ENCODE results near the gene RNF145. TPM values are rescaled to one million over a fixed set of nuclear protein-coding genes. Genes with fewer than 3 reads are reported as not detected.

RNF145 gene
- total and polyA plus RNA-seq, 4 donors, result 70.0 to 240 (median 177) TPM

- DNase-seq, result peak in 2 of 3 donors; percentile 4 to 24
- TF ChIP-seq, protein P1, sequence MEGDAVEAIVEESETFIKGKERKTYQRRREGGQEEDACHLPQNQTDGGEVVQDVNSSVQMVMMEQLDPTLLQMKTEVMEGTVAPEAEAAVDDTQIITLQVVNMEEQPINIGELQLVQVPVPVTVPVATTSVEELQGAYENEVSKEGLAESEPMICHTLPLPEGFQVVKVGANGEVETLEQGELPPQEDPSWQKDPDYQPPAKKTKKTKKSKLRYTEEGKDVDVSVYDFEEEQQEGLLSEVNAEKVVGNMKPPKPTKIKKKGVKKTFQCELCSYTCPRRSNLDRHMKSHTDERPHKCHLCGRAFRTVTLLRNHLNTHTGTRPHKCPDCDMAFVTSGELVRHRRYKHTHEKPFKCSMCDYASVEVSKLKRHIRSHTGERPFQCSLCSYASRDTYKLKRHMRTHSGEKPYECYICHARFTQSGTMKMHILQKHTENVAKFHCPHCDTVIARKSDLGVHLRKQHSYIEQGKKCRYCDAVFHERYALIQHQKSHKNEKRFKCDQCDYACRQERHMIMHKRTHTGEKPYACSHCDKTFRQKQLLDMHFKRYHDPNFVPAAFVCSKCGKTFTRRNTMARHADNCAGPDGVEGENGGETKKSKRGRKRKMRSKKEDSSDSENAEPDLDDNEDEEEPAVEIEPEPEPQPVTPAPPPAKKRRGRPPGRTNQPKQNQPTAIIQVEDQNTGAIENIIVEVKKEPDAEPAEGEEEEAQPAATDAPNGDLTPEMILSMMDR (IDR thresholded peaks at IDR 0.05; ENCODE audit: control extremely low read depth, extremely low read depth), result no peak
- H3K4me3 ChIP-seq, result no peak overlapping the region
- 71 to 83% methylated on average over 1 of the region's 1 CpG for WGBS, 2 donors
- peaks cover 0 to 21% (median 6%) of the 10 kb centered on the region in 5 donors for H3K4me1 ChIP-seq (ENCODE audit: control insufficient read depth in 5 of 5, insufficient read depth in 5 of 5, low read length in 5 of 5)
- H3K27ac ChIP-seq (ENCODE audit: low read depth in 1 of 2, low read length in 1 of 2), result no peak overlapping the region
- peaks cover 0 to 5% (median 0%) of the 10 kb centered on the region in 3 donors for H3K27me3 ChIP-seq (ENCODE audit: control insufficient read depth in 3 of 3, insufficient read depth in 3 of 3, low read length in 2 of 3)
- H3K36me3 ChIP-seq (ENCODE audit: control insufficient read depth in 4 of 4, insufficient read depth in 4 of 4, low read length in 4 of 4), result no peaks in the 10 kb centered on the region
- H3K9me3 ChIP-seq (ENCODE audit: control insufficient read depth in 4 of 4, insufficient read depth in 3 of 4, low read length in 3 of 4), result no peaks in the 10 kb centered on the region
- H3K9ac ChIP-seq (ENCODE audit: insufficient read depth in 1 of 2, low read length in 2 of 2), result no peak overlapping the region
- ATAC-seq (ENCODE audit: insufficient read depth, low FRiP score), result no peak
Observed at GRCh38 chr5:159210846-159211245, 1.5 kb upstream of the RNF145 start.

GRCh38 chr5:159210210-159210661 is 883 bp upstream of the RNF145 start:
- Histone ChIP-seq H3K9ac (ENCODE audit: insufficient read depth in 1 of 2, low read length in 2 of 2) (no peak overlapping the region), H3K4me3 (no peak overlapping the region), H3K4me1 (ENCODE audit: control insufficient read depth in 5 of 5, insufficient read depth in 5 of 5, low read length in 5 of 5) (peaks cover 0 to 26% (median 6%) of the 10 kb centered on the region in 5 donors), H3K27me3 (ENCODE audit: control insufficient read depth in 3 of 3, insufficient read depth in 3 of 3, low read length in 2 of 3) (peaks cover 0 to 5% (median 0%) of the 10 kb centered on the region in 3 donors), H3K9me3 (ENCODE audit: control insufficient read depth in 4 of 4, insufficient read depth in 3 of 4, low read length in 3 of 4) (no peaks in the 10 kb centered on the region), H3K36me3 (ENCODE audit: control insufficient read depth in 4 of 4, insufficient read depth in 4 of 4, low read length in 4 of 4) (no peaks in the 10 kb centered on the region), H3K27ac (ENCODE audit: low read depth in 1 of 2, low read length in 1 of 2) (peak overlapping the region in 1 of 2 donors; percentile 64)
- TF ChIP-seq, protein P1 (IDR thresholded peaks at IDR 0.05; ENCODE audit: control extremely low read depth, extremely low read depth), result no peak
- WGBS, 2 donors, result 22 to 38% methylated on average over 4 of the region's 4 CpGs
- ATAC-seq (ENCODE audit: insufficient read depth, low FRiP score) (no peak), DNase-seq (peak in 2 of 3 donors; percentile 15 to 22)

DNA sequence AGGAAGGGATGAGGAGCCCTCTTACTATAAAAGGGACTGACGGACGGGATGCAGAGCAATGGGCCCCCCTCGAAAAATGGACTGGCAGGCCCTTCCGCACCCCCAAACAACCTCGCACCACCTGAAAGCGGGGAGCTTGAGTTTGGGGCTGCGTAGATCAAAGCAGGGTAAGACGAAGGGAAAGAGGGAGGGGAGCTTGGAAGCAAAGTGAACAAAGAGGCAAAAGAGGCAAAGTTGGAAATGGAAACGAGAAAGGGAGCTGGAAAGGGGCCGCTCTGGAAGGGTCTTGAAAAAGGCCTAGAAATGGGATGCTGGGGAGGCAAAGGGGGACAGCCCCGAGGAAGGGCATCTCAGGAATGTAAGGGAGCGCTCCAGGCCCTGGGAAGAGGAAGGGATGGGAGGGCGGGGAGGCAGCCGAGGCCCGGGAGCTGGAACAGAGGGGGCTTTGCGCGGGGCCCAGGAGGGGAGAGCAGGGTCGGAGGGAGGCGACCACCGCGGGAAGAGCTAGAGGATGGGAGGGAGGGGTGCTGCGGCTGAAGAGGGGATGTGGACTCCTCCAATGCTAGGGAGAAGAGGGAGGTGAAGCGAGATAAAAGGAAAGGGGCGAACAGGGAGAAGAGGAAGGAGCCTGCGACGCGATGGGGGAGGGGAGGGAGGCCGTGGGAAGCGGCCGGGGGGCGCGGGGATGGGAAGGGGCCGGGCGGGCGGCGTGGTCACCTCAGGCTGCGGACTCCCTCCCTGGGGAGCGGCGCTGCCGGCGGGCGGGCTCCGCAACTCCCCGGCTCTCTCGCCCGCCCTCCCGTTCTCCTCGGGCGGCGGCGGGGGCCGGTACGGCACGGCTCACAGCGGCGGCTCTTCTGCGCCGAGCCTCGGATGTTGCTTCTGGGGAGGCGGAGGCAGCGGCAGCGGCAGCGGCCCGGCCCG is 577 bp downstream of the RNF145 start:
- H3K36me3 ChIP-seq (ENCODE audit: control insufficient read depth in 4 of 4, insufficient read depth in 4 of 4, low read length in 4 of 4), result no peaks in the 10 kb centered on the region
- TF ChIP-seq, protein P1 (IDR thresholded peaks at IDR 0.05; ENCODE audit: control extremely low read depth, extremely low read depth), result no peak
- H3K27ac ChIP-seq (ENCODE audit: low read depth in 1 of 2, low read length in 1 of 2), result peak overlapping the region; percentile 89 to 95
- DNase-seq (peak; percentile 67 to 68 (median 68)), ATAC-seq (ENCODE audit: insufficient read depth, low FRiP score) (no peak)
- H3K9ac ChIP-seq (ENCODE audit: insufficient read depth in 1 of 2, low read length in 2 of 2), result peak overlapping the region; percentile 79 to 89
- no peaks in the 10 kb centered on the region for H3K9me3 ChIP-seq (ENCODE audit: control insufficient read depth in 4 of 4, insufficient read depth in 3 of 4, low read length in 3 of 4)
- H3K4me3 ChIP-seq, result peak overlapping the region; percentile 84
- peaks cover 0 to 41% (median 6%) of the 10 kb centered on the region in 5 donors for H3K4me1 ChIP-seq (ENCODE audit: control insufficient read depth in 5 of 5, insufficient read depth in 5 of 5, low read length in 5 of 5)
- H3K27me3 ChIP-seq (ENCODE audit: control insufficient read depth in 3 of 3, insufficient read depth in 3 of 3, low read length in 2 of 3), result no peaks in the 10 kb centered on the region
- WGBS, 2 donors, result 0 to 1% methylated on average over 56 to 65 of the region's 65 CpGs
